UCSD-AML1 (cell line): ENCODE results near the gene MYO1C.
A peak's percentile ranks its signal among the peaks of the same experiment; 100 is the strongest.
"Not testable (repeated sequence)": the region's sequence is repeated elsewhere in the genome, so short reads cannot be mapped to it uniquely, and the experiment has no call there.

ENCODE experiments used
- DNase-seq: peaks from one replicate; lab custom pipeline; 2025; ENCODE audit not compliant: unreplicated experiment; lab: John Stamatoyannopoulos, UW

MYO1C gene

GRCh38 chr17:1492249-1493206 lies at the start of gene MYO1C:
Gene MYO1C, minus strand, starts transcription at chr17:1492686. Its CDS starts 199 bp downstream, at chr17:1492487.
- DNase-seq, result no peak

GRCh38 chr17:1541367-1541904 lies 49.0 kb upstream of the MYO1C start:
- DNase-seq, result no peak

- DNase-seq, result no peak
Measured at GRCh38 chr17:1539811-1540210, 47.3 kb upstream of the MYO1C start.

DNA sequence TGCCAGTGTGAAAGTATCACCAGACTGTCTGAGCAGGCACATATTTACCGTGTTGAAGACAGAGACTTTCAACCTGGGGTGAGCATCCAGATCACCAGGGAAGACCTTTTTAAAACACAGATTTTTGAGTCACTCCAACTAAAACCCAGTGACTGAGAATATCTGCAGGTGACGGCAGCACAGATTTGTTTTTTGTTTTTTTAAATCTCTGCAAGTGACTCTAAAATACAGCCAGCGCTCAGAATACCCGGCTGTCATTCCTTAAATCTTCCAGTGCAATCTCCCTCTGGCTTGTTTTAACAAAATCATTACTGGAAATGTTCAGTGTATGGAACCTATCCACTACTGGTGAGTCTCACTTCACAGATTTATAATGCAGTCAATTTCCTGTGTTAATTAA lies 43.3 kb upstream of the MYO1C start:
- DNase-seq, result no peak

DNA sequence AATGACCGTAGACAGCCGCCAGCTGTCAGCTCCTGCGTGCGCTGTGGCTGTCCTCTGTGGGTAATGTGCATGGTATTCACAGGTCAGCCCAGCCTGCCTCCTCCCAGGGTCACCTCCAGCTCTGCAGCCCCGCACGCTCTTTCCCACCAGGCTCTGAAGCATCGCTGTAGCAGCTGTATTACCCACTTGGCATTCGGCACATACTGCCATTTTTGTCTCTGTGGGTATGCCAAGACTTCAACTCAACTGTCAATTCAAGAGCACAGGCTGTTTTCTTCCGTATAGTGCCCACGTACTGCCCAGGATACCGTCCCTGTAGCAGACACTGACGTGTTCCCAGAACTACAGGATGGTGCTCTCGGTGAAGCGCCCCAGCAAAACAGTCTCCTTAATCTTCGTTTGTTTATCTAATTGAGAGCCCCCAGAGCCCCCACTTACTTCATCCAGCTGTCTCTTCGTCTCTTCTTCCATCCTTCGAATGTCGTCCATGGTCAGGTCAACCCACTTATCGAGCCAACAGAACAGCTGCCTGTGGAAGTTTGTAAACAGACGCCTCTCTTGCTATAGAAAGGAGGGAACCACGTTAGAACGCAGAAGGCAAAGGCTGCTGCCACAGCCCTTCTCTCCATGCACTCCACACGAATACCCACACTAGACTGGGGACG lies 41.3 kb upstream of the MYO1C start:
- no peak for DNase-seq

- DNase-seq, result peak; percentile 62
Measured at GRCh38 chr17:1532836-1533602, 40.5 kb upstream of the MYO1C start.

- no peak for DNase-seq
Measured at GRCh38 chr17:1529863-1530262, 37.4 kb upstream of the MYO1C start.

- DNase-seq, result not testable (repeated sequence)
Measured at GRCh38 chr17:1526876-1527275, 34.4 kb upstream of the MYO1C start.

DNA sequence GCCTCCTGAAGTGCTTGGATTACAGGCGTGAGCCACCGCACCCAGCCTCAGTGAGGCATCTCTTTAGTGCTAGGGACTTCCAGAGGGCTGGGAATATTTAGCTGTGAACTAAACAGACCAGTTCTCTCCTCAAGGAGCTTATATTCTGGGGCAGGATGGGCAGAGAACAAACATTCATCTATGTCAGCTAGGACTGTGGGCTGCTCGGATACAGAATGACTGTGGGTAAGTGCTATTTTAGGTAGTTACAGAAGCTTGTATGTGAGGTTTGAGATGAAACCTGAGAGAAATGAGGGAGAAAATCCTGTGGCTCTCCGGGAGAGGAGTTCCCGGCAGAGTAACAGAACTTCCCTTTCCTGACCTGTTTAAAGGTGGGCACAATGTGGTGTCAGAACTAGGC lies 30.1 kb upstream of the MYO1C start:
- no peak for DNase-seq

- DNase-seq, result no peak
Measured at GRCh38 chr17:1521086-1521640, 28.7 kb upstream of the MYO1C start.

DNA sequence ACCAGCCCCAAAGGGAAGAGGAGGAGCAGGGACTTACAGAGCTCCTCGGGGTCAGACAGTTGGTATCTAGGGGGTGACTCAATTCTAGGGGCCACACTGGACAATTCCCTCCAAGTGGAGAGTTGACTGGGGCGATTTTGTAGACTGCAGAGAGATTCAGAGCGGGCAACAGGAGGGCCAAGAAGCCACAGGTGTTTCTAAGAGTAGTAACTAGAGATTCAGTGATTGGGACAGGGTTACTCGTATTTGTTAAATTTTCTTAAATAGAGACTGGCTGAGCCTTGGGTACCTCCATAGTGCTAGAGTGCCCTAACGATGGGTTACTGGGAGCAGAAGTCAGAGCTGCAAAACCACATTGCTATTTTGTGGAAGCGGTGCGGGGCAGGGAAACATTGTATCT lies 27.2 kb upstream of the MYO1C start:
- no peak for DNase-seq

DNA sequence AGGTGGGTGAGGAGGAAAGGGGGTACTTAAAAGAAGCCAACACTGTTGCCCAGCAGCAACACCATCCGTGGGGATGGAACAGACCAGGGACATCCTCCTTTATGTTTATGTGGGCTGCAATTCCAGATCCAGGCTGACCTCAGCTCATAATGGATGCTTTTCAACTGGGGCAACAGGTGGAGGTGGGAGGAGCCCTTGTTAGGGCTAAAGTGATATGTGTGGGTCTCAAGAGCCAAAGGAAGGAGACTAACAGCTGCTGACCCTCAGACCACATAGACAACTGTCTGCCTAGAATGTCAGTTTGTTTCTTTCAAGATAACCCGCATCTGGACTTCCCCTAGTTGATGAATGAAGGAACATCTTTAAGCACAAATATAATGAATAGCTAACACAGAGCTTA lies 25.9 kb upstream of the MYO1C start:
- DNase-seq, result no peak

GRCh38 chr17:1516388-1517161 lies 24.1 kb upstream of the MYO1C start, which contains the start of gene INPP5K:
Gene INPP5K, minus strand, starts transcription at chr17:1516612. Its CDS starts 113 bp downstream, at chr17:1516499.
- peak; percentile 99 for DNase-seq

GRCh38 chr17:1515640-1516387 lies 23.3 kb upstream of the MYO1C start:
- DNase-seq, result peak; percentile 48

DNA sequence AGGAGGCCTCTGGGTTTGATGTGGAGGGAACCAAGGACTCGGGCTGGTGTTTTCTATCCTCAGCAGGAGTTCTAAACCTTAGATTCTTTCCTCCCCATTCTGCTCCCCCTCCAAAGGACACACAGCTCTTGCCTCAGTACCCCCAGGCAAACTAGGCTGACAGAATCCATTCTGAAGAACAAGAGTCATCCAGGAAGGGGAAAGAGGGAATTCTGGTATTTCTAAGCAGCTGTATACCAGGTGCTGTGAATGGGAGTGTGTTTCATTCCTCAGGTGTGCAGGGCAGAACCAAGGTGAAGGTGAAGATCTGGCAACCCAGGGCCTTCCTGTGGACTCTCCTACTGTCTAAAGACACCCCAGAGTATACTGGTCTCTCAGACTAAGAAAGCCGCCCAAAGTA lies 19.9 kb upstream of the MYO1C start:
- no peak for DNase-seq

DNA sequence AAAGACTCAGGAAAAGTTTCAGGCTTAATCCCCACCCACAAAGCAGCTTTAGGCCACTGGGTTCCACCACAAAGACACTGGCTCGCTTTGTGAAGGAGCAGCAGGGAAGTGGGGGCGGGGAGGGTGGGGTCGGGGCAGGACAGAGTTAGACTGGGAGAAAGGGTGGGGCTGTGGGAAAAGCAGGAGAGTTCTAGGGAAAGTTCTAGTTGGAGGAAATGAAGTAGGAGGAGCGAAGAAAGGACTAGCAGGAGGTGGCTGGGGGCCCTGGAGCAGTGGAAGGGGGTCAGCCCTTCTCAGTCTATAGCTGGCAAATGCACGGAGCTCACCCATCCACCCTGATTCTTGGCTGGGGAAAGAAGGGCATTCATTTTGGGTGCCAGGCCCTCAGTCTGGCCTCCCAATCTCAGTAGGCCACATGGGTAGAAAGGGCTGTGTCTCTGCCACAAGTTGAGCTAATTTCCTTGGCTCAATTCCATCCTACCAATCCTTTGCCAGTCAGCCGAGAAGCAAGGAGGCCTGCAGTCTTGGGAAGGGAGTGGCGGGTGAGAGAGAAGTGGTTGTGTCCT lies 19.4 kb upstream of the MYO1C start:
- no peak for DNase-seq

DNA sequence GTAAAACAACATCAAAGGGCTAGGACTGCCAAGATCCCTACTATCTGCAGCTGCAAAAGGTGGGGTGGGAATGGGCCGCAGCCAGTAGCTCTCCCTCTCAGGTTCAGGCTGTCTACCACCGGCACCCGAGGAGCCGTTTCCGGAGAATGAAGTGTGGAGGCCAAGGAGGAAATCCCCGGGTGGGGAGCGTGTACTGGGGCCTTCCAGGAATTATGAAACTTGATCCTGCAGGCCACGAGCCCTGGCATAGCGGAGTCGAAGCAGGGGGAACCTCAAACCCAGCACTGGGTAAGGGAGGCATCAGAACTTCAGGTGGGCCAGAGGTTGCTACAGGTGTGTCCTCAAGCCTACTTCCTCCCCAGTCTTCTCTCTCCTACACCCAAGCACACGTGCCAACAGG lies 18.8 kb upstream of the MYO1C start:
- DNase-seq, result no peak

DNA sequence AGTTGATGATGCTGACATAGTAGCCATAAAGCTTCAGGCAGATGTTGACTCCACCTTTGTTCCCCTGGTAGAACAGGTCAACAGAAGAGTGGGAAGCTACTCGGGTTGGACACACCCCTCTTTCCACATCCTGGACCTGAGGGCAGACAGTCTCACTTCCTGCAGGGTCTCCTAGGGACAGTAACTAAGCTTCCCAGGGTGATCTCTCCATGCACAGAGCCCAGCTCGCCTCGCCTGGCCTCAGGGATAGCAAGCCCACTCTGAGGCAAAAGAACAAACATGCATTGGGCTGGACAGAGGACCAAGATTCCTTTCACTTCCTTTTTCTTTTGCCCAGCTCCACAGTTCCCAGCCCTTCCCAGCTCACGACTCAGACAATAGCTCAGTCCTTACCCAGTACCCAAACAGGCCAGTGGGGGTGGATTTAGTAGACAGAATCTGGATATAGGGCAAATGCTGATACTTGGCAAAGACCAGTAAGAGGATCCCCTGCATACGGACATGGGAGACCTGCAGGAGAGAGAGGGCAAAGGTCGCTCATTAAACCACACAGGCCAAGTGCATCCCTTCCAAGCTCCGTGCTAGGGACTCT lies 16.9 kb upstream of the MYO1C start:
- no peak for DNase-seq

- not testable (repeated sequence) for DNase-seq
Measured at GRCh38 chr17:1508709-1509108, 16.2 kb upstream of the MYO1C start.
